Measurements from ENCODE around the gene CXorf58.

DNA sequence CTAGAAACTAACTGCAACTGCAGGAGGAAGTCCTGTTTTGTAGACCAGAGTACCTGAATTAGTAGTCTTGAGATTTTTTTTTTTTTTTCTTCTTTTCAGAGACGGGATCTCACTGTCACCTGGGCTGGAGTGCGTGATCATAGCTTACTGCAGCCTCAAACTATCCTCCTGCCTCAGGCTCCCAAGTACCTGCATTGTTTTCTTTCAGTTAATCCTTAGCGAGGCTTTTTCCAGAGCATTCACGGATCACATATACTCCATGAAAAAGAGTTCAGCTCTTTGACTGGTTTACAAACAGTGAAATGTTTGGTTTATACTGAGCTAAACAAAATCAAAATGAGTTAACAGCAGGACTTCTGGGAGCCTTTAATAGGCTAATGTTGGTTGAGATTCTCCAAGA lies 73.4 kb downstream of the CXorf58 start:
- no peak for TF ChIP-seq ZNF696 (CRISPR knock-in tag; conservative IDR thresholded peaks at IDR 0.05)
- no peak for TF ChIP-seq NBN (IDR thresholded peaks at IDR 0.05; ENCODE audit: low read depth)
- TF ChIP-seq, protein P1, sequence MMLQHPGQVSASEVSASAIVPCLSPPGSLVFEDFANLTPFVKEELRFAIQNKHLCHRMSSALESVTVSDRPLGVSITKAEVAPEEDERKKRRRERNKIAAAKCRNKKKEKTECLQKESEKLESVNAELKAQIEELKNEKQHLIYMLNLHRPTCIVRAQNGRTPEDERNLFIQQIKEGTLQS (IDR thresholded peaks at IDR 0.05): no peak
- TF ChIP-seq, protein P1 (CRISPR knock-in tag; conservative IDR thresholded peaks at IDR 0.05): no peak
- no peak for TF ChIP-seq TFAM (CRISPR knock-in tag; conservative IDR thresholded peaks at IDR 0.05)
- no peak for TF ChIP-seq NR1H2 (CRISPR knock-in tag; IDR thresholded peaks at IDR 0.05)
- TF ChIP-seq ESRRA (IDR thresholded peaks at IDR 0.05; ENCODE audit: borderline replicate concordance, low read depth): no peak
- TF ChIP-seq TAF1 (IDR thresholded peaks at IDR 0.05; ENCODE audit: control insufficient read depth, extremely low read depth, insufficient read depth, low read length, severe bottlenecking): no peak
- no peak for TF ChIP-seq JUN (IDR thresholded peaks at IDR 0.05; ENCODE audit: borderline replicate concordance, low read depth, low read length)
- TF ChIP-seq JUN (CRISPR knock-in tag; IDR thresholded peaks at IDR 0.05; ENCODE audit: borderline replicate concordance): no peak
- TF ChIP-seq DPF2 (IDR thresholded peaks at IDR 0.05): no peak
- no peak for TF ChIP-seq BRF1 (IDR thresholded peaks at IDR 0.05; ENCODE audit: borderline replicate concordance, extremely low read depth, insufficient read length)
- TF ChIP-seq, protein P2, sequence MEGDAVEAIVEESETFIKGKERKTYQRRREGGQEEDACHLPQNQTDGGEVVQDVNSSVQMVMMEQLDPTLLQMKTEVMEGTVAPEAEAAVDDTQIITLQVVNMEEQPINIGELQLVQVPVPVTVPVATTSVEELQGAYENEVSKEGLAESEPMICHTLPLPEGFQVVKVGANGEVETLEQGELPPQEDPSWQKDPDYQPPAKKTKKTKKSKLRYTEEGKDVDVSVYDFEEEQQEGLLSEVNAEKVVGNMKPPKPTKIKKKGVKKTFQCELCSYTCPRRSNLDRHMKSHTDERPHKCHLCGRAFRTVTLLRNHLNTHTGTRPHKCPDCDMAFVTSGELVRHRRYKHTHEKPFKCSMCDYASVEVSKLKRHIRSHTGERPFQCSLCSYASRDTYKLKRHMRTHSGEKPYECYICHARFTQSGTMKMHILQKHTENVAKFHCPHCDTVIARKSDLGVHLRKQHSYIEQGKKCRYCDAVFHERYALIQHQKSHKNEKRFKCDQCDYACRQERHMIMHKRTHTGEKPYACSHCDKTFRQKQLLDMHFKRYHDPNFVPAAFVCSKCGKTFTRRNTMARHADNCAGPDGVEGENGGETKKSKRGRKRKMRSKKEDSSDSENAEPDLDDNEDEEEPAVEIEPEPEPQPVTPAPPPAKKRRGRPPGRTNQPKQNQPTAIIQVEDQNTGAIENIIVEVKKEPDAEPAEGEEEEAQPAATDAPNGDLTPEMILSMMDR (IDR thresholded peaks at IDR 0.05 in 2 of 3, conservative IDR thresholded peaks at IDR 0.05 in 1 of 3; ENCODE audit: insufficient read depth in 2 of 3, low read depth in 1 of 3, low read length in 3 of 3): no peak
